ENCODE results near the gene HSF2. TPM values are rescaled to one million over a fixed set of nuclear protein-coding genes. Genes with fewer than 3 reads are reported as not detected.

Gene HSF2
- total RNA-seq, 1 experiment from 2014 or later = 19.8 TPM

- no peak for TF ChIP-seq CTCF (IDR thresholded peaks at IDR 0.05 in 2 of 3, conservative IDR thresholded peaks at IDR 0.05 in 1 of 3; ENCODE audit: borderline replicate concordance in 1 of 3, insufficient read depth in 1 of 3, low read depth in 2 of 3, low read length in 2 of 3)
- TF ChIP-seq EZH2 (IDR thresholded peaks at IDR 0.05) = no peak
- TF ChIP-seq SIN3A (IDR thresholded peaks at IDR 0.05; ENCODE audit: low read depth) = no peak
- TF ChIP-seq SP1 (IDR thresholded peaks at IDR 0.05; ENCODE audit: low read depth) = no peak
- TF ChIP-seq ATF3 (IDR thresholded peaks at IDR 0.05) = no peak
- no peak for TF ChIP-seq YY1 (IDR thresholded peaks at IDR 0.05; ENCODE audit: extremely low read depth, insufficient replicate concordance, low read depth, low read length)
- TF ChIP-seq FOSL1 (IDR thresholded peaks at IDR 0.05; ENCODE audit: low read depth) = no peak
- TF ChIP-seq ZNF274 (IDR thresholded peaks at IDR 0.05; ENCODE audit: low read depth, low read length) = no peak
Measured at GRCh38 chr6:122408702-122409458, 9.4 kb downstream of the HSF2 start (continued).

GRCh38 chr6:122412001-122412400 is 12.5 kb downstream of the HSF2 start:
- ATAC-seq (no peak), DNase-seq (ENCODE audit: low read depth, low spot score) (no peak)
- H3K79me2 ChIP-seq (ENCODE audit: insufficient read depth, low read length) = peaks cover 59% of the 10 kb centered on the region
- H4K20me1 ChIP-seq (ENCODE audit: insufficient read depth) = no peaks in the 10 kb centered on the region
- ChIA-PET POLR2A (no interaction called here), RAD21 (ENCODE audit: low non-redundant PET in 1 of 2, low total read pairs in 2 of 2, uncharacterized antibody in 2 of 2, unreplicated experiment in 2 of 2) (no interaction called here), CTCF (interaction anchor here (1.0 kb wide), 1 partner anchor 30 kb away, joined by 3 read pairs; no protein-coding TSS in a partner anchor)
- H3K27ac ChIP-seq (ENCODE audit: low read depth, low read length) = no peak overlapping the region
- no peak overlapping the region for H3K4me3 ChIP-seq (replicated peaks in 1 of 2; ENCODE audit: low read depth in 1 of 2, low read length in 2 of 2)
- H3K9me3 ChIP-seq (ENCODE audit: control insufficient read depth in 1 of 2, insufficient read depth in 1 of 2, low read depth in 1 of 2, low read length in 2 of 2) = no peaks in the 10 kb centered on the region
- no peak overlapping the region for H2AFZ ChIP-seq (ENCODE audit: low read depth, low read length, poor library complexity, severe bottlenecking)
- no TSS peak for BruUV-seq (replicated peaks)
- intact Hi-C loops (cut with micrococcal nuclease) = no loop called here
- H3K9ac ChIP-seq (ENCODE audit: low read length) = no peak overlapping the region
- H3K36me3 ChIP-seq (ENCODE audit: control insufficient read depth in 1 of 2, insufficient read depth in 2 of 2, low read length in 2 of 2) = peaks cover 5 to 13% of the 10 kb centered on the region in 2 experiments; a peak in 3 of 4 replicates
- no peak overlapping the region for H3K4me2 ChIP-seq (ENCODE audit: low read length)
- H3K9me2 ChIP-seq (ENCODE audit: insufficient read depth) = no peaks in the 10 kb centered on the region
- no peaks in the 10 kb centered on the region for H3K27me3 ChIP-seq (ENCODE audit: insufficient read depth, low read length)
- no peaks in the 10 kb centered on the region for H3K4me1 ChIP-seq (ENCODE audit: control insufficient read depth in 1 of 2, insufficient read depth in 2 of 2, low read length in 2 of 2)
- no peak for TF ChIP-seq REST (IDR thresholded peaks at IDR 0.05; ENCODE audit: low read depth)
- TF ChIP-seq FOSL1 (IDR thresholded peaks at IDR 0.05; ENCODE audit: low read depth) = no peak
- no peak for TF ChIP-seq CEBPB (IDR thresholded peaks at IDR 0.05; ENCODE audit: low read depth)
- no peak for TF ChIP-seq EZH2 (IDR thresholded peaks at IDR 0.05)
- no peak for TF ChIP-seq CTCF (IDR thresholded peaks at IDR 0.05 in 2 of 3, conservative IDR thresholded peaks at IDR 0.05 in 1 of 3; ENCODE audit: borderline replicate concordance in 1 of 3, insufficient read depth in 1 of 3, low read depth in 2 of 3, low read length in 2 of 3)
- TF ChIP-seq RAD21 (IDR thresholded peaks at IDR 0.05; ENCODE audit: low read depth) = no peak
- TF ChIP-seq ZBTB33 (IDR thresholded peaks at IDR 0.05; ENCODE audit: extremely low read depth, insufficient replicate concordance, low read length) = no peak

Data from HCT116 (cell line).